Gastrocnemius medialis (tissue), 4 donors: Measurements from ENCODE around the gene IRAK2.

Source experiments
- CTCF ChIP-seq, 5 experiments: fragments of 450-650 bp in 3 of 5; fragments of 200-600 bp in 2 of 5; sonication (generic) in 2 of 5; IDR thresholded peaks in 4 of 5; conservative IDR thresholded peaks in 1 of 5; 1 replicate in 4 of 5; 2 replicates in 1 of 5; pipeline ENCODE4 v1.5.1; 2016 to 2019; ENCODE audit warnings: antibody characterized with exemption in 5 of 5, mild to moderate bottlenecking in 3 of 5, moderate library complexity in 3 of 5
- POLR2A ChIP-seq, 2 donors: fragments of 450-650 bp; IDR thresholded peaks; one replicate each; pipeline ENCODE4 v1.6.1; 2017; ENCODE audit warnings: antibody characterized with exemption in 2 of 2, mild to moderate bottlenecking in 2 of 2, moderate library complexity in 2 of 2

GRCh38 chr3:10119376-10119775 is 45.3 kb upstream of the IRAK2 start:
- TF ChIP-seq CTCF (IDR thresholded peaks at IDR 0.05 in 4 of 5, conservative IDR thresholded peaks at IDR 0.05 in 1 of 5) (no peak), POLR2A (IDR thresholded peaks at IDR 0.05) (no peak)
